NCI-H2107 (cell line): ENCODE results near the gene ATP11A.
"Not testable (repeated sequence)": the region's sequence is repeated elsewhere in the genome, so short reads cannot be mapped to it uniquely, and the experiment has no call there.

Source experiments
- DNase-seq: peaks from one replicate; lab custom pipeline; 2025; lab: John Stamatoyannopoulos, UW

Gene ATP11A

DNA sequence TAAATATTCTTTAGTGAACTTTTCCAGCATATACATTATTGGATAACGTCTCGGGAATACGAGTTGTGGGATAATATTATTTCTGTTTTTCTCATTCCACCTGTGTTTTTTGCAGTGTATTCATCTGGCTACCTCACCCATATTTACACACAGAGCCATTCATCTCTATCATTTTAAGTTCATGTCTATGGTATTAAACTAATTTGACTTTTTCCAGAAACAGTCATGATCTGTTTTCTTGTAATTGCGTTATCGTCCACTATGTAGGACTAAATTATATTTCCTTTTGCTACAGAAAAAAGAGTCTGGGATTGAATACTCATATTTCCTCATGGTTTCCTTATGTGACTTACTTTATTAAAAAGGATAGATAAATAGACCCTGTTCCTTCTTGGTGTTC is 2.7 kb downstream of the ATP11A start:
- DNase-seq, result no peak

- DNase-seq, result no peak
Measured at GRCh38 chr13:112693831-112694497, 4.1 kb downstream of the ATP11A start.

DNA sequence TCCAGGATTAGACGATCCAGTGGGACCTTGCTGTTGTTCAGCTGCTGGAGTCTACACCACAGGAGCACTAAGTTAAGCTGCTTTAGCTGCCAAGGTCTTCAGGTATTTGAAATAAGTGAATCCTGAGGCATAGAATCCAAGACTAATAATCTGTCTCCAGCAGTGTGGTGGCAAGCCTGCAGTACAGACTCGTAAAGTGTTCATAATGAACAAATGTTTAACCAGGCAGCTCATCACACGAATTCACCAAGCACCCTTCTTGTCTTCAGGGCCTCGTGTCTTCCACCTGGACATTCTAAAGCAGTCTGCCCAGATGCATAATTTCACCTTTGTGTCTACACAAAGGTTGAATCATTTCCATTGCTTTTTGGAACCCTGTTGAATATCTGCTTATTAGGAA is 5.3 kb downstream of the ATP11A start:
- DNase-seq, result no peak

DNA sequence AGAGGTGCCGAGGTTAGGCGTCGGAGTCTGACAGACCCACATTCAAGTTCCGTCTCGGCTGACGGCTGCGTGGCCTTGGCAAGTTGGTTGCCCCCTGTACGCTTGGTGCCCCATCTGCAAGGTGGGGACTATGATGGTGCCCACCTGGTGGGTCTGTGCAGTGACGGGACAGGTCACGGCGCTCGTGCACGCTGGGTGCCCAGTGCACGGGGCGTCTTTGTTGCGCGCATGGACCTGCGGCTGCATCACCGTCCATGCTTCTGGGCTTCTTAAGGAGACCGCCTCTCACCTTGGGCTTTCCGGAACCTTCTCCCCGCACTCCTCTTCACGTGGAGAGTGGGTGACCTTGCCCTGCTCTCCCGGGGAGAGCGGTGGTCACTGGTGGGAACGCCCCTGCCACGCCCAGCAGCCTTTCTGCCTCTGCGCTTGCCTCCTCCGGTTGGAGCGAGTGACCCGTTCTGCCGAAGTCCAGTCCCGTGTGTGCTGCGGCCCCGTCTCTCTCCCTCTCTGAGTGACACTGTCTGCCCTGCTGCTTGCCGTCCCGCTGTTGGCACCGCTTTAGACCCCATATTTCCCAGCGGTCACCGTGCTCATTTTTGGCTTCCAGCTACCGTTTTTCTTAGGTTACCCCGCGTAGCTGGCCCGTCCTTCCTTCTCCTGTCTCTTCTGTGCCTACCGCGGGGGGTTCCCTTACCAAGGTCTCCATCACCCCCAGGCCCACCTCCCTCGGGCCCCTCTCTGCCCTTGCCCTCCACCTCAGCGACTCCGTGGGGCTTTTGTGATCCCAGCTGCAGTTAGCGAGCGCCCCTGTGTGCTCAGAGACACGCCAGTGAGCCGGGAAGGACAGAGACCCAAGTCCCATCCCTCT is 6.4 kb downstream of the ATP11A start:
- no peak for DNase-seq

DNA sequence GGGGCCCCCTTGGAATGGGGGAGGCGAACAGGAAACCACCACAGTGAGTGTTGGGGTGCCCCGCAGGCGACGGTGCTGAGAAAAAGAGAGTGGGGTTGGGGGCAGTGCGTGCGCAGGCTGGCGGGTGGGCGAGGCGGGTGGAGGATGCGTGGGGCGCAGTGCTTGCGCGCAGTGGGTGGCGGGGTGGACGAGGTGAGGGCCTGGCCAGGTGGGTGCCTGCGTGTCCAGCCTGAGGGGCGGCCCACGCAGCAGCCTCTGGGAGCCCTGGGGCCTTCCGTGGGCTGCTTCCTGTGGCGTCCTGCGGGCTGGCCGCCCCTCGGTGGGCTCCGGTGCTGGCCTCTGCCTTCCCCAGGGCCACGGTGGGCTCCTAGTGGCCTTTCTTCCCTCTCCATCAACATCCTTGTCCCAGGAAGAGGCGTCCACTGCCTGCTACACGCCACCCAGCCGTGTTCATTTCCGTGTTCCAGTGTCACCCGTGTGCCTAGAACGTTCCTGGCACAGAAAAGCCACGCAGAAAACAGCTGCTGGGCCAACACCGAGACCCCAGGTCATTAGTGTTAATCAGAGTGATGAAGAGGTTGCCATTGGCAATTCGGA is 7.1 kb downstream of the ATP11A start:
- DNase-seq, result no peak

DNA sequence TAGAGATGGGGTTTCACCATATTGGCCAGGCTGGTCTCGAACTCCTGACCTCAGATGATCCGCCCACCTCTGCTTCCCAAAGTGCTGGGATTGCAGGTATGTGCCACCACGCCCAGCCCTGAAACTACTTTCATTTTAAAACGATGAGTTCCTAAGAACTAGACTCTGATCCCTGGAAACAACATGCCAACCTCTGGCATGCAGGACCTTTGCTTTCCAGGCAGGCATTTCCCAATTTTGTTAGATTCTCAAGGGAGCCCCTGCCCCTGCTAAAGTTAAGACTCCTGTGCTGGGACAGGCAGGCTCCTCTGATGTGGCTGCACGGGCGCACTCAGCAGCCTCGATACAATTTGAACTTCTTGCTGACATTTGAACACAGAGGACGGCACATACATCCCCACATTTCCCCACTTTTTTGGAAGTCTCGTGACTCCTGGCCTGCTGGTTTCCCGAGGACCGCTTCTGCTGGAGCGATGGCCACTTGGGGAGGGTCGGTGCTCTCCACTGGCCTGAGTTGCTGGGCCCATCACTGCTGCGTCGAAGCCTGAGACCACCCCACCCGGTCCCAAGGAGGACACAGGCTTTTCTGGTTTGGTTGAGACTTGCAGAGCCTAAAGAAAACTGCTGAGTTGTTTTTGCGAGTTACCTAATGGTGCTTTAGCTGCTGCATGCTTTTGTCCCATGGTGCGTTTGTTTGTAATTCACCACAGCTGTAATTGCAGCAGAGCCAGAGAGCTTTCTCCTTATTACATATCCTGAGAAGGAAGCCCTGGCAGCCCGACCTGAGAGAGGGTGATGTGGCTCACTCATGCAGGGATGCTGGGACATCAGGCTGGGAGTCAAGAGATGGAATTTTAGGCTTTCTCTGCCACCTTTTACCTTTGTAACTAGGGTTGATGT is 8.2 kb downstream of the ATP11A start:
- DNase-seq, result no peak

DNA sequence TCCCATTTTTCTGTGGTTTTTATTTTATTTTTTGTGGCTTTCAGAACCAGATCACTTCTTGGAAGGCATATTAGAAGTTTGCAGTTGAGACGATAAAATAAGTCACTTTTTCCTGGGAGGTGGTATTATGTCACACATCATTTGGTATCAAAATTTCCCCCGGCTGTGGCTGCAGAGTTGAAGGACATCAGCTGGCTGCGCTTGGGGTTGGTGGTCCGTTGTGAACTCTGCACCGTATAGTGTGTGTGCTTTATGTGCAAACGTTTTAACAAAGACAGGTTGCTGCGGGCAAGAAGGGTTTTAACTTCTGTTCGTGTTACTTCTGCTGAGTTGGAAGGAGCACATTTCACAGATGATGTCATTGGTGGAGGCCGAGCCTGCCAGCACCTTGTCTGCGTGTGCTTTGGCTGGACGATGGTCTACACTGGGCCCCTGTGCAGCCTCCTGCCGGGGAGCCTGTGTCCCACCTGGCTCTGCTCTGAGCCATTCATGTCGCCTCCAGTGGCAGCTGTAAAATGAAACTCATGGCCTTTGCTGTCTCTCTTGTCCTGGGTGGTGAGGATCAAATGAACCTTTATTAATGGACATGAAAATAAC is 9.6 kb downstream of the ATP11A start:
- DNase-seq, result no peak

GRCh38 chr13:112700291-112701060 is 10.6 kb downstream of the ATP11A start:
- DNase-seq, result no peak

DNA sequence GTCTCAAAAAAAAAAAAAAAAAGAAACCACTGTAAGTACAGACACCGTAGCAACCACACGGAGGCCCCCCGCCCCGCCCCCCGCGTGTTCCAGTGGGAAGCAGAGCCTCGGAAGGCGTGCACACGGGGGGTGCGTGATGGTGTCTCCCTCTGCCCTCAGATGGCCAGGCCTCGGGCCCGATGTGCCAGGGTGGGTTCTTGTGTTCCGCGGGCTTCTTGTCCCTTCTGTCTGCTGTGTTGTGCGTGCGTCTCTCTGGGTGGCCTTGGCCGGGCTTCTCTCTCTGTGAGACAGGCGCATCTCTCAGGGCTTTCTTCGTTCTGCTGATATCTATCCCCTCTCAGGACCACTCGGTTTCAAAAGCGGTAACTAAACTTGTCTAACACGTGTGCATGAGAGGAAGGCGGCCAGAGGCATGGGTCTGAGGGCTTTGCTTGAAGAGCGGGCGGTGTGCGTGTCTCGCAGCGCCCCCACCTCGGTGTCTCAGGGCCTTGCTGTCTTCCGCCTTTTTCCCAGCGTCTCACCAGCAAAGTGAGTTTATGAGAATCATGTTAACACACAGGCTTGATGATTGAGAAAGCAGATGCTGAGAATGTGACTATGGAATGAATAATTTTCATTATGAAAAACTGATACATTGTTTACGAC is 12.6 kb downstream of the ATP11A start:
- no peak for DNase-seq

- DNase-seq, result no peak
Measured at GRCh38 chr13:112702986-112703379, 13.1 kb downstream of the ATP11A start.

- no peak for DNase-seq
Measured at GRCh38 chr13:112703449-112704284, 13.8 kb downstream of the ATP11A start.

- DNase-seq, result no peak
Measured at GRCh38 chr13:112704308-112705145, 14.7 kb downstream of the ATP11A start.

GRCh38 chr13:112705286-112705685 is 15.4 kb downstream of the ATP11A start:
- DNase-seq, result no peak

DNA sequence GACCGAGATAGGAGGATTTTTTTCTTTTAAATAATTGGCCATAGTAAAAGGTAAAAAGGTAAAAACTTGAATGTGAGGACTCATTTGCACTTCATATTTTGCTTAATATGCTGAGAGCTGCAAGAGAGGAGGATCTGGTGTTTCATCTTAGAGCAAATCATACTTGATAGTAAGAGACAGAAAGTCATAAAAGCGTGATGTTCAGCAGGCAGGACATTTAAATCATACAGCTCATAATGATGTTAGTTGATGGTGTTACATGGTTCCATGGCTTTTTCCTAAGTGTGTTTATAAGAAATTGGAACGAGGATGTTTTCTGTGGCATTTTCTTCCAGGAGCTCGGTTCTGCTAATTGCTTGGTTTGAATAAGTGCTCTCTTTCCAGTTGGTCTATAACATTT is 16.3 kb downstream of the ATP11A start:
- DNase-seq, result no peak

DNA sequence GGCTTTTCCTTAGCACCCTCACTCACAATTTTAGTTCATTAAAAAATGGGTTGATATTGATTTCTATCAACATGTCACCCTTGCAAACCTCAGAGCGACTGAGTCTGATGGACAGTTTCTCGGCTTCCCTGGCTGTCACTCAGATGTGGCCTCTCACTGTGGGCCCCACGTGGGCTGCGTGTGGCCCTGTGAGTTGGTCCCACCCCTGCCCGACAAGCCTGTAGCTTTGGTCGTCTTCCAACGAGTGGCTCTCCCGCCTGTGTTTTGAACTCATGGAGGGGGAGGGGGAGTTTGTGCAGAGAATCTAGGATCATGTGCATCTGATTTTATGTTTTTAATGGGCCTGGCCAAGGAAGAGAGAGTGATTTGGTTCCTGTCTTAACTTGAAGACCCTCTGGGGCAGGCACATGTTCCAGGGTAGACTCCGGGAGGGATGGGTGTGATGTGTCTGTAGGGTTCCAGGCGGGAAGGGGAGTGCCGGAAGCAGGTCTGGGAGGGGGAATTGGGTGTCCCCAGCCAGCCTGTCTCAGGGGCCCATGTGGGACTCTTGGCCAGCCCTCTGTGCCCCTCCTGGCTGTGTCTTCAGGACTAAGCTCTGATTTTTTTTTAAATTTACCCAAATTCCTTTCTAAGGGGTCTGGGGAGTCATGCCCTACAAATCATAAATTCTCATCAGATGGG is 18.9 kb downstream of the ATP11A start:
- DNase-seq, result no peak

GRCh38 chr13:112709316-112709715 is 19.5 kb downstream of the ATP11A start:
- DNase-seq, result not testable (repeated sequence)

- no peak for DNase-seq
Measured at GRCh38 chr13:112709825-112710783, 20.3 kb downstream of the ATP11A start.
